Limb (tissue), 2 donors: ENCODE data around the gene NPTX2.
A peak's percentile ranks its signal among the peaks of the same experiment; 100 is the strongest.

ENCODE experiments used
- DNase-seq, 2 donors: peaks; one replicate each; pipeline ENCODE4 v3.0.0-alpha.2; 2016; ENCODE audit errors: extremely low spot score in 2 of 2

The NPTX2 gene

DNA sequence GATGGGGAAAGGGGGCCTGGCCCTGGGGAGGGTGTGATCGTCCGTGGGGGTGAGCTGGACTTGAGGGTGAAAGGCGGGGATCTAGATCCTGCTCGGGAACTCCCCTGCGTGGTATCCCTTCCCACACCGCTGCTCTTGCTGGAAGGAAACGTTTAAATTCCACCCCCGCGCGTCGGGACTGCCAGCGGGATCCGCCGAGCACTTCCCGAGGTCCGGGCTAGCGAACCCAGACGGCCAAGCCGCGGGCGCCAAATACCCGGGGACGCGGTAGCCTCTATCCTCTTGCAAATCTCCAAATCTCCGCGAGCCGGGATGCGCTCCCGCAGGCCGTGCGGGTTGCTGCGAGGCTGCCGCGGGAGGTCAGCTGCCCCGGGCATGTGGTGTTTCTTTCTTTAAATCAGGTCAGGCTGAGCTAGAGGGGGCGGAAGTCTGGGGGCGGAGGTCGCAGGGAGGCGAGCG lies 904 bp downstream of the NPTX2 start:
- no peak for DNase-seq

DNA sequence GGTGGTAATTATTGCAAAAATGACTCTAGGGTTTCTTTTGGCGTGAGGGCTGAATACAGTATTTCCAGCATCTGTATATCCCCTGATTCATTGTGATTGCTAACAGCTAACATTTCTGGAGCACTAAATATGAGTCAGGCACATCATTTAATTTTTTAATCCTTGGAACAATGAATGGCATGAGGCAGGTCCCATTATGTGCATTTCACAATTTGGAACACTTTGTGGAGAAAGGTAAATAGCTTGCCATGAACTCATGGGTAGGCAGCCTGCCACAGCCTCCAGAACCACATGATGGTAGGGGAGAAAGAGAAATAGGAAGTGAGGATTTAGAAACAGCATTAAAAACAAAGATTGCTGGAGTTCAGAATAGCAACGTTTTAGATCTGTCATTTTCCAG lies 1.7 kb downstream of the NPTX2 start:
- DNase-seq: no peak

DNA sequence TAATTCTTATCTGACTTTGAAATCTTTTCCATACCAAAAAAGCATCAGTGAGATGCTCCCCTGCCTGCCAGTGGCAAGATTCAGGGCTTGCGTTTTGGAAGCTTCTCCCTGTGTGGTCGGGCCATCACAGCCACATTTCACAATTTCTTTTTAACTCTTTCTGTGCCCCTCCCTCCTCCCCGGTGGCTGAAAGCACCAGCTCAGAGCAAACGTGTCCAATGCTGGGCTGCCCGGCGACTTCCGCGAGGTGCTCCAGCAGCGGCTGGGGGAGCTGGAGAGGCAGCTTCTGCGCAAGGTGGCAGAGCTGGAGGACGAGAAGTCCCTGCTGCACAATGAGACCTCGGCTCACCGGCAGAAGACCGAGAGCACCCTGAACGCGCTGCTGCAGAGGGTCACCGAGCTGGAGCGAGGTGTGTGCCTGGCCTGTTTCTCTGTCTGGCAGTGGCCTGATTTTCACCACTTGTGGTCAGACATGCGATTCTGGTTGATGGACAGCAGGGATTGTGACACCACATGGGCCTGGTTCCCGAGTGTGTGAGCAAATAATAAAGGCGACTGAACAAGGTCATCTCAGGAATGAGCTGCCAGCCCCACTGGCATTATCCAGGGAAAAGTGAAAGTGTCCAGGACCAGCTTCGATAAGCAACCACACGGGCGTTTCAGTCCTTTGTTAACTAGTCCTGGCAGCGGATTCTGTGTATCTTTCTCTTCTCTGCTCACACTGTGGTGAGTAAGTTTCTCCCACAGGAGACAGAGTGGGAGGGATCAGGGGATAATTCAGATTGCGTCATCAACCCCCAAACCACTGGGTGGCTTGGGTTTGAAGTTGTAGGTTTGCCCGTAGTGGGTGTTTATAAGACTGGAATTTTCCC lies 2.6 kb downstream of the NPTX2 start:
- DNase-seq: no peak

DNA sequence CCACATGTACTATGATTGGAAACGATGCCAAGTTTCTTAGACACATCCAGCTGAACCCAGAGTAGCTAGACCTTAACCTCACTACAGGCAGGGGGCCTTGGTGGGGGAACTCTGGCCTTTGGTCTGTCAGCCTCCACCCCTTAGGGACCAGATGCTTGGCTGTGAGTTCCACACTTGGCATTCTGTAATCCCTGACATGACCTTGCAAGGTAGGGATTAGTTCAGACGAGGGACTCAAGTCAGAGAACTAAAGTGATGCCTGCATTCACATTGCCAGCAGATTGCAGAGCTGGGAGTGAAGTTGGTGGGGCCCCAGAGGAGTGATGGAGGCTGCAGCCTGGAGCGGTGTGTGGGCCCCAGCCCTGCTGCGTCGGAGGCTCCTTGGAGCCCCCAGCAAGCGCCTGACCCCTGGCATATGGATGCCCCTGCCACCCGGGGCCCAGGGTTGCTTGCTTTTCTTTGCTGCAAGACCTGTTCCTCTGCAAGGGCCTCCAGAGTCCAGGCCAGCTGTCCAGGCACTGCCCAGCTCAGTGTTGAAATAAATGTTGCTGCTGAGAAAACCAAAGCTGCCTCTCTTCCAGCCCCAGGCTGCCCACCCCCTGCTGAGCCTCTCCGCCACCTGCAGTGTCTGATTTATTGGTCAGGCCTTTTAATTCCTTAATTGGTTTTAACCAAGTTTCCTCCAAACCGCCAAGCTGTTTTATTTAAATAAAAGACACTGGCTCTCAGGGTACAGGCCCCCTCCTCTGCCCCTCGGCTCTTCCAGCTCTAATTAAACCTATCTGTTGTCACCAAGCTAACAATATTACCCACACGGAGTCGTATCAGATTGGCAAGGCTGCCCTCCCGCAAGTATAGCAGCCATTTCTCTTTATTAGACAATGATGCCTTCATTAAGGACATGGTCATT lies 4.7 kb downstream of the NPTX2 start:
- DNase-seq: no peak

DNA sequence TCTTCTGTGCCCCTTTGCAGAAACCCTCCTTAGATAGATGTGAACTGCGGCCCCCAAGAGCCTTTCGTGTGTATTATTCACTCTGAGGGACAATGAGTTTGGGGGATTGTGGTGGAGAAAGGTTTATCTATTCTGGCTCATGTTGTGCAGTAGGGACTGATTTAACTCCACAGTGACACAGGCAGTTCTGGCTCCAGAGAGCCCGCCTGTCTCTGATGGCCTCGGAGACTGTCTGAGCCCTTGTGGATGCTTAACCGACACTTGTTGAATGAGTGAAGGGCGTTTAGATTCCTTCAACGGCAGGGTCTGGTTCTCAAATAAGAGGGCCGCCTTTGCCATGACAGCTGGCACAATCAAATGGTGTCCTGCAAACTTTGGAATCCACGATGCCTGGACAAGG lies 5.8 kb downstream of the NPTX2 start:
- no peak for DNase-seq

DNA sequence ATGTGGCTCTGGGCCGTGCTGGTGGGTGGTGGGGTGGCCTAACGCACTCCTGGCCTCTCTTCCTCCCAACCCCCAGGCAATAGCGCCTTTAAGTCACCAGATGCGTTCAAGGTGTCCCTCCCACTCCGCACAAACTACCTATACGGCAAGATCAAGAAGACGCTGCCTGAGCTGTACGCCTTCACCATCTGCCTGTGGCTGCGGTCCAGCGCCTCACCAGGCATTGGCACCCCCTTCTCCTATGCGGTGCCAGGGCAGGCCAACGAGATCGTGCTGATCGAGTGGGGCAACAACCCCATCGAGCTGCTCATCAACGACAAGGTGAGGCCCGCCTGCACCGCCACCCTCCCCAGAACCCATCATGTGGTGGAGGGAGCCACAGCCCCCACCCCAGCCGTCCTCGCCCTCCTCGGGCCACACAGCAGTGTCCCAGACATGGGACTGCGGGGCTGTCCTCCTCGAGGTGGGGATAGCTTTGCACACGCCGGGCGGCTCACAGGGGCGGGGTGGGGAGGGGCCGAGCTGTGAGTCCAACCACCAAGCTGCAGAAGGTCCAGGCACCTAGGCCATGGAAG lies 7.8 kb downstream of the NPTX2 start:
- DNase-seq: no peak

DNA sequence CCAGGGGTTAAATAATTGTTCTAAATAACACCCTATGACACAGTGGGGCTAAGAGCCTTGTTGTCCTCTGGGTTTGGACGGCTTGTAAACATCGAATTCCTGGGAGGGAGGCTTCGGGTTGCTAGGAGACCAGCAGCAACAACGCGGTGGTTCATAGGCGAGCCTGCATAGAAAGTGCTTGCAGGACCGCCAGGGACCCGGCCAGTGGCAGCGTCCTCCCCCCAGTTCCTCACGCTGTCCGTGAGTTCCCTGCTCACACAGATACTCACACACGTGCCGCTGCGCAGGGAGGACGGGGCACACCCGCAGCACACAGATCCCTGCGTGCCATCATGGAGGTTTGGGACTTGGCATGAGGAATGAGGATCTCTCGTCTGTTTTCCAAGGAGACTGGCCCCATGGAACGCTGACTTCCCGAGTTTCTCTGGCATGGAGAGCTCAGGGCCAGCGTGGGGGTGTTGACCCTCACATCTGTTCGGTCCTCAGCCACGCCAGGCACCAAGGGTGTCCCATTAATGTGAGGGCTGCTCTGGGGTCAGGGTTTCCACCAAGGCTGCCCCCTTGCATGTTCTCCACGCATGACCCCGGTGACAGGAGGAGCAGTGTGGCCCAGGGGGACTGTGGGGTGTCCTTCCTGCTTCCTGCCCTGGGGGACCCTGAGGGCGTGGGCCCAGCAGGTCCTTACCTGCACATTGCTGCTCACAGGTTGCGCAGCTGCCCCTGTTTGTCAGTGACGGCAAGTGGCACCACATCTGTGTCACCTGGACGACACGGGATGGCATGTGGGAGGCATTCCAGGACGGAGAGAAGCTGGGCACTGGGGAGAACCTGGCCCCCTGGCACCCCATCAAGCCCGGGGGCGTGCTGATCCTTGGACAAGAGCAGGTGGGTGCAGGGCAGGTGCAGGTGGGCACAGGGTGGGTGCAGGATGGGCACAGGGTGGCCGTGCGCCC lies 9.7 kb downstream of the NPTX2 start:
- peak in 1 of 2 donors; percentile 42 for DNase-seq

DNA sequence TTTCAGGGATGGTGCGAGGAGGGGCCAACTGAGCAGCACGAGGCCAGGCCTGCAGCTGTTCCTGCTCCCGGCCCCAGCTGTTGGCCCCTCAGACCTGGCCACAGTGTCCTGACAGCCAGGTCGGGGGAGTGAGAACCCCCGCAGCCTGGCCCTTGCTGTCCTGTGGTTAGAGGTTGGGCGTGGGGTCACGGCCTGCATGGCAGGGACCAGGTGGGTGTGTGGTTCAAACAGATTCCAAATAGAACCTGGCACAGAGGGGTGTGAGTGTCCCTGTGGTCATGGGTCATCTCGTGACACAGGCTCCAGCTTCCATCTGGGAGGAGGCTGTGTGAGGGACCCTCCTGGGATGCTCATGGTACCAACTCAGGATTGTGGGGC lies 10.3 kb downstream of the NPTX2 start:
- no peak for DNase-seq

DNA sequence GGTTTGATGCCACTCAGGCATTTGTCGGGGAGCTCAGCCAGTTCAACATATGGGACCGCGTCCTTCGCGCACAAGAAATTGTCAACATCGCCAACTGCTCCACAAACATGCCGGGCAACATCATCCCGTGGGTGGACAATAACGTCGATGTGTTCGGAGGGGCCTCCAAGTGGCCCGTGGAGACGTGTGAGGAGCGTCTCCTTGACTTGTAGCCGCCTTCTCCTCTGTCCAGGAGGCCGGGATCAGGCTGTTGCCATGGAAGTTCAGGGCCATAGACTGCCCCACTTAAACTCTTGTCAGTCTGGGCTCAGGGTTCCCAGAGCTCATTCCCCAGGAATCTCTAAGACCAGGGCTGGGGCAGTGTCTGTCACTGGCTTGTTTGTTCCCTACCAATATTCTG lies 11.3 kb downstream of the NPTX2 start:
- DNase-seq: no peak

DNA sequence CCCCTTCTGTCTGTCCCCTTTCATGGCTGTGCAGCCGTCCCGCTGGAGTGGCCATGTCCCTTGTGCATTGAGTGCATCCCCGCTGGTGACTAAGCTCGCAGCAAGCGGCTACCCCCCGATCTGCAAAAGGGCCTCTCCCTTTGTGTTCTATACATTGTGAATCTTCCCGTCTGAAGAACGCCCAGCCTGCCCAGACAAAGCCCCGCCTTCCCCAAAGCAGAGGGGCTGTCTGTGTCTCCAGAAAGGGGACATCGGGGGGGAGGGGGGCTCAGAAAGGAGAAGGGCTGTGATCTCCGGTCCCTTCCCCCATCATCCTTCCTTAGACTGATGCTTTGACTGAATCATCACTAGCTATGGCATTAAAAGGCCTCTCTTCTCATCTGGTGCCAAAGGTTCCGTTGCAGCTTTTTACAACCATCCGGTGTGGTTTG lies 11.9 kb downstream of the NPTX2 start:
- DNase-seq: no peak

DNA sequence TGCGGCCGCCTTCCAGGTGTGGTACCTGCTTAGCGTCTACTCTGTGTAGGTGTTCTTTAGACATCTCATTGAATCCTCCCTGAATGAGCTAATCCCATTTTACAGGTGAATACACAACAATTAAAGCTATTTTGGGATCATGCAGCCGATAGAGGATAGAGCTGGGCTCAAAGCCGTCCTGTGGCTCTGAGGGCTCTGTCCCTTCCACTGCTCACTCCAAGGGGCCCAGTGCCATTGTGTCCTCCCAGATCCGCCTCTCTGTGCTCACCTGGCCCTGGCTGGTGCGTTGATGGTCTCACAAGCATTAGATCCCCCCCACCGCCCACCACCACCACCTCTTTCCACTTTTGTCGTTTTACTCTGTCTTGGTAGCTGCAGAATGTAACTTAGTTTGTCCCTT lies 13.1 kb downstream of the NPTX2 start:
- DNase-seq: no peak

DNA sequence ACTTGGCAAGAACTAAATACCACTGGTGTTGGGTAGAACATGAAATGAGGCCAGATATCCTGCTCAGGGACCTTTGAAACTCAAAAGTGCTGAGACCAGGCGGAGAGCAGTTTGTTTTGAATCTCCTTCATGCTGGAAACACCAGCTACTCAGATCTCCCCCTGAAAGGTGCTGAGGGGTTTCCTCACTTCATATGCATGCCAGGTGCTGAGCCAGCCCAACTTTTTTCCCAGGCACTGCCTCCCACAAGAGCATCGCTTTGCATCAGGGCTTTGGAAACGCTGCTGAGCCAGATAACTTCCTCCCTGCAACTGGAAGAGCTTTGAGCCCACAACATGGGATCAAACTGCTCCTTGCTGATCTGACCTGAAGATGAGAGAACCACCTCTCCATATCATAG lies 13.7 kb downstream of the NPTX2 start:
- no peak for DNase-seq

DNA sequence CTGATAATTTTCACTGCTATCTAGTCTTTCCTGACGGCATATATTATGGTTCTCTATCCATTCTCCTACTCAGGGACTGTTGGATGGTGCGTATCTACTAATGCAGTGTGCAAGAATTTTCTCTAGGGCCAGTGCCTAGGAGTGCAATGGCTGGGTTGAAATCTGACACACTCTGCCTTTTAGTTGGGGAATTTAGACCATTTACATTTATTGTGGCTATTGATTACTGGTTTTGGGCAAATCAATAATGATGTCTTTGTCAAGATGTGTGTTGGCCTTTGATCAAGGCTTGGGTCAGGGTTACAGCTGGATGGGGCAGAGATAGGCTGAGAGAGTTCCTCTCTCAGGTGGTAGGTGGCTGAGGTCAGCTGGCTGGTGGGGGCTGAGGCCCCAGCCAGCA lies 21.8 kb downstream of the NPTX2 start:
- no peak for DNase-seq

DNA sequence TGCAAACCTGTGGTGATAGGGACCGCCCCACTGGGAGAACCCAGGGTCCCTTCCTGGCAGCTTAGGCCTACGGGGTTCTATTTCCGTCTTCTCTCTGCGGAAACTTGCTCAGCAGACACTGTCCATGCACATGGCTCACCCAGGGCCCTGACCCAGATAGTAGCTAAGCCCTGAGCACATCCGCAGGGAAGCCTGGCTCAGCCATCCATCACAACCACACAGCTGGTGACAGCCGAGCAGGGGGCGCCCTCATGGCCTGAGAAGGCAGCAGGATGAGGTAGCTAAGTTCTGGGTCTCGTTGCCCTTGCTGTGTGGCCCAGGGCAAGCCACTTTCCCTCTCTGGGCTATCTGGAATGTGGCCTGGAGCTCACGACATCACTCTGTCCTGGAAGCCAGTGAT lies 23.3 kb downstream of the NPTX2 start:
- no peak for DNase-seq

DNA sequence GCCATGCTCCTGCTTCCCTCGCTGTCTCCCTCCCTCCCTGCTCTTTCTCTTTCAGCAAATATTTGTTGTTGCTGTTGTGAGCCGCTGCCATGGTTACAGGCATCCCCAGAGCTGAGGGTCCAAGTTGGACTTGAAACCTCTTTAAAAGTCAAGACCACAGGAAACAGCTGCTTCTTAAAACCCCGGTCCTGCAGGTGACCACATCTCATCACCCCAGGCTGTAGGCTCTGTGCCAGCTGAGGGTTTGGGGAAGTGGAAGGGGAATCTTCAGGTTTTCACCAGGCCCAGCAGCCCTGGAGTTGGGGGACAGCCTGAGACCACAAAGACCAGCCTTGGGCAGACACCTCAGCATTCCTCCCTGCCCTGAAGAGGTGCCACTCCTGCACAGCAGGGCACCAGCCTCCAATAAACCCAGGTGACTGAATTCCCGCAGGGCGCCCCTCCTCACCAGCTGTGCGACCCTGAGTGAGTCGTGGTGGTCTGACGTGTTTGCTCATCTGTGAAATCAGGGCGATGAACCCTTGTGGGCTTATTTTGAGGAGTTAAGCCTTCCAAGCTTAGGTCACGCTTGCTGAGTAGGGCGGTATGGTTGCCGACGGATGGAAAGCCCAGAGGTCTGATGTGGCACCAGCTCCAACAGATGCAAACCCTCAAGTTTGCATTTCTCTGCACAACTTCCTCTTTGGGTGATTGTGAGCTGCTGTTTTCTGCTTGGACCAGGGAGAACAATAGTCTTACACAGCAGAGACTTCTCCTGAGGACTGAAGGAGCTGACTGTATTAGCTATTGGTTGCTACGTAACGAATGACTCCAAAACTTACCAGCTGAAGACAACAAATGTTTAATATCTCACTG lies 24.8 kb downstream of the NPTX2 start:
- DNase-seq: peak; percentile 41 to 55

DNA sequence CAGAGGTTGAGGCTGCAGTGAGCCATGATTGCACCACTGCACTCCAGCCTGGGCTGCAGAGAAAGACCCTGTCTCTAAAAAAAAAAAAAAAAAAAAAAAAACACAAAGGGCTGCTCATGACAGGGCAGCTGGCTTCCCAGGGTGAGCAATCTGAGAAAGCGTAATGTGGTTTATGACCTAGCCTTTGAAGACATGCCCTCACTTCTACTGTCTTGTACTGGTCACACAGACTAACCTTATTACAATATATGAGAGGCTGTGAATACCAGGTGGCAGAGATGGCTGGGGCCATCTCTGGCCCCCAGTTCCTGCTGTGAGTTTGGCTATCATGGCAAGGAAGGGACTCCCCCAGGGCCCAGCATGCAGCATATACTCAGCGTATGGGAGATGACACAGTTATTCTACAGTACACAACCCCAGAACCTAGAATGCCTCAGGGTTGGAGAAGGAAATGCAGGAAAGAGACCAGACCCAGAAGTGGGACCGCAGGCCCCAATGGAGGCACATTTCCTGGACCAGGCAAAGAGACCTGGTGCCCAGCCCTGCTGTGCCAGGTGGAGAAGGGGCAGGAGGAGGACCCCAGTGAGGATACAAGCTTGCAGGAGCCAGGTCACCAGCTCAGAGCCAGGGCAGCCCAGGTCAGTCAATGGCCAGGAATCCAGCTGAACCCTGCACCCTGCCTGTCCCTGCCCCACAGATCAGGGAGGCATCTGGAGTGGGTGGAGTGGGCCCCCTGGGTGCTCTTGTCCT lies 26.3 kb downstream of the NPTX2 start:
- no peak for DNase-seq

DNA sequence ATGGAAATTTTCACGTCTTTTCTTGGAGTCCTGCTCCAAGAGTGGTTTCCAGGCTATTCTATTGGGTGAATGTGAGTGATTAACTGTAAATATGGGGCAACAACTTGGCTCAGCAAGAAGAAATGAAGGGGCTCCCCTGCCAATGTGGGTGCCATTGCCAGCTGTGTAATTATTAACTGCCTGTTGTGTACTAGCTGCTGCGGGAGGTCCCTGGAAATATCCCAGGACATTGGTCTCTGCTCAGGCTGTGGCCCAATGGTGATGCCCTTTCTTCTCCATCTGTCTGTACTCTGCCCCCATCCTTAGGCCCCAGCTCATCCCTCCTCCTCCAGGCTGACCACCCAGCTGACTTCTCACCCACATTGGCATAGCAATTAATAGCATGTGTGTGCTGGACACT lies 29.4 kb downstream of the NPTX2 start:
- DNase-seq: no peak

DNA sequence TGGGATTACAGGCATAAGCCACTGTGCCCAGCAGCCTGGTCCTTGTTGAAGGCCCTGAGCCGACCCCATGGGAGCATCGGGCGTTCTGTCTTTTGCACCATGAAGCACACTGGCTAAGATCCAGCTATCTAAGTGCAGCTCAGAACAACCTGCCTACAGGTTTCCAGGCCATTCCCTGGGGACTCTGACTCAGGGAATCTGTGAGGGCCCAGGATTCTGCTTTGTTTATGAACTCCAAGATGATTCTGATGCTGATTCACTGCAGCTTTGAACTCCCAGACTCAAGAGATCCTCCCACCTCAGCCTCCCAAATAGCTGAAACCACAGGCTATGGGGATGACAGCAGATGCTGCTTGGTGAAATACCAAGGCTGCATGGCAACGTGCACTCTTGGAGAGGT lies 30.2 kb downstream of the NPTX2 start:
- DNase-seq: no peak

DNA sequence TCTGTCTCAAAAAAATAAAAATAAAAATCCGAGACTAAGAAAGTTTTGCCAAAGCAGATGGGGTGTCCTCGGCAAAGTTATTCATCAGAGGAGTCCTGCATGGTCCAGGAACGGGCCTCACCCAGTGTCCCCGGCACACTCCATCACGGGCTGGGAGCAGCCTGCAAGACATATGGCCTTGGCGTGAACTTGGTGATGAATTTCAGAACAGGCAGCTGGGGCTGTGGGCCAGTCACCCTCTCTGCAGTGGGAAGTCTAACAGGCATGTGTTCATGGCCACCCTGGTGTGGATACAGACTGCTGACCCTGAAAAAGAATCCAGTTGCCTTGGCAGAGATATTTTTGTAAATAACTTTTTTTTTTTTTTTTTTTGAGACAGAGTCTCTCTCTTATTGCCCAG lies 34.7 kb downstream of the NPTX2 start:
- no peak for DNase-seq
